Activated T-cell treated with anti-CD3 and anti-CD28 coated beads, Interleukin-2, amount 50 U/mL, for 4 hours (primary cell): Measurements from ENCODE around the gene KCNC3. TPM values are rescaled to one million over a fixed set of nuclear protein-coding genes. Genes with fewer than 3 reads are reported as not detected.

ENCODE experiments used
- ATAC-seq, 2 donors: fragments of 200-7000 bp; cut with Tn5 transposase; one replicate each; pipeline ENCODE4 v1.10.0; 2021
- DNase-seq: peaks from one replicate; pipeline ENCODE4 v3.0.0-alpha.2; 2020
- H3K27me3 Mint-ChIP-seq: one replicate; pipeline ENCODE4 v1.8.0; 2021; ENCODE audit warnings: low read depth, mixed read lengths
- H3K36me3 Mint-ChIP-seq: one replicate; pipeline ENCODE4 v1.8.0; 2022; ENCODE audit warnings: mixed read lengths; ENCODE audit not compliant: insufficient read depth
- H3K4me1 Mint-ChIP-seq: one replicate; pipeline ENCODE4 v1.8.0; 2021; ENCODE audit warnings: low read depth, mixed read lengths
- H3K4me3 Mint-ChIP-seq: one replicate; pipeline ENCODE4 v1.8.0; 2021; ENCODE audit warnings: mild to moderate bottlenecking, moderate library complexity, mixed read lengths
- H3K9me3 Mint-ChIP-seq: one replicate; pipeline ENCODE4 v1.8.0; 2021; ENCODE audit warnings: mixed read lengths
- total RNA-seq, 3 donors: library from RNA; stranded (reverse); gene quantifications; one replicate each; pipeline ENCODE4 v1.2.1, GENCODE V29; 2021

The KCNC3 gene
- total RNA-seq, 3 donors from 2014 or later: 4.1 to 5.6 (median 4.6) TPM

DNA sequence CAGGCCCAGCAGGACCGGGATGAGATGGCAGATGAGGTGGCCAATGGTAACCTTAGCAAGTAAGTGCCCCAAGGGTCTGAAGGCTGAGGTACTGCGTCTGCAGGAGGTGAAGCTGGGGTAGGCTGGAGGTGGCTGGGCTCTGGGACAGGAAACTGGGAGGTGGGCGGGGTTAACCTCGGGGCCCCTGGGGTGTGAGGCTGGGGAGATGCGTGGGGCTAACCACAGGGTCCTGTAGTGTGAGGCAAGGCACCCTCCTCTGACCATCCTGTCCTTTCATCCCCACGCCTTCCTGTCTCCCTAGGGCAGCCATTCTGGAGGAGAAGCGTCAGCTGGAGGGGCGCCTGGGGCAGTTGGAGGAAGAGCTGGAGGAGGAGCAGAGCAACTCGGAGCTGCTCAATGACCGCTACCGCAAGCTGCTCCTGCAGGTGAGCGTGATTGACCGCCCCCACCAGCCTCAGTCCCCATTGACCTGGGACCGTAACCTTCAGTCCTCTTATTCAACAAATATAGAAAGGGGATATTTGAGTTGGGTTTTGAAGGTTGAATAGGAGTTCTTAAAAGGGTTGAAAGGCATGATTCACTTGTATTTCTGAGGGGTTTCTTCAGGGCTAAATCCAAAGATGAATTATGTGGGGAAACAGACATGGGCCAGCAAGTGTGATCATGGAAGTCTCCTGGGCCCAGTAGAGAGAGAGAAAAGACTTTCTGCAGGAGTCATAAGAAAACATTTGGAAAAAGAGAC is 35.7 kb downstream of the KCNC3 start:
- peaks cover 48% of the 10 kb centered on the region for H3K27me3 Mint-ChIP-seq
- peaks cover 2% of the 10 kb centered on the region for H3K9me3 Mint-ChIP-seq
- H3K4me3 Mint-ChIP-seq: no peak overlapping the region
- H3K36me3 Mint-ChIP-seq: no peaks in the 10 kb centered on the region
- ATAC-seq: no peak
- no peaks in the 10 kb centered on the region for H3K4me1 Mint-ChIP-seq
- DNase-seq: no peak

DNA sequence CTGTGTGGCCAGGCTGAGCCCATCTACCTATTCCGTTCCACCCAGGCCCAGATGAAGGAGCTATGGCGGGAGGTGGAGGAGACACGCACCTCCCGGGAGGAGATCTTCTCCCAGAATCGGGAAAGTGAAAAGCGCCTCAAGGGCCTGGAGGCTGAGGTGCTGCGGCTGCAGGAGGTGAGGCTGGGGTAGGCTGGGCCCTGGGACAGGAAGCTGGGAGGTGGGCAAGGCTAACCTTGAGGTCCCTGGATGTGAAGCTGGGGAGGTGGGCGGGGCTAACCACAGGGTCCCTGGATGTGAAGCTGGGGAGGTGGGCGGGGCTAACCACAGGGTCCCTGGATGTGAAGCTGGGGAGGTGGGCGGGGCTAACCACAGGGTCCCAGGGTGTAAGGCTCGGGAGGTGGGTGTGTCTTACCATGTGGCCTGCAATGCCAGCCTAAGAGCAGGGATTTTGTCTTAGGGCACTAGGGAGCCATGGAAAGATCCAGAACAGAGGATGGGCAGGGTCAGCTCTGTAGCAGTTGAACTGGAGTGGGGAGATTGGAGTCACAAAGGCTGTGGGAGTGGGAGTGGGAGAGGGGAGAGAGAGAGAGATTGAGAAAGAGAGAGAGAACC is 36.9 kb downstream of the KCNC3 start:
- H3K36me3 Mint-ChIP-seq: no peaks in the 10 kb centered on the region
- H3K9me3 Mint-ChIP-seq: peaks cover 4% of the 10 kb centered on the region
- DNase-seq: no peak
- H3K4me1 Mint-ChIP-seq: no peaks in the 10 kb centered on the region
- no peak overlapping the region for H3K4me3 Mint-ChIP-seq
- ATAC-seq: no peak
- peaks cover 53% of the 10 kb centered on the region for H3K27me3 Mint-ChIP-seq

DNA sequence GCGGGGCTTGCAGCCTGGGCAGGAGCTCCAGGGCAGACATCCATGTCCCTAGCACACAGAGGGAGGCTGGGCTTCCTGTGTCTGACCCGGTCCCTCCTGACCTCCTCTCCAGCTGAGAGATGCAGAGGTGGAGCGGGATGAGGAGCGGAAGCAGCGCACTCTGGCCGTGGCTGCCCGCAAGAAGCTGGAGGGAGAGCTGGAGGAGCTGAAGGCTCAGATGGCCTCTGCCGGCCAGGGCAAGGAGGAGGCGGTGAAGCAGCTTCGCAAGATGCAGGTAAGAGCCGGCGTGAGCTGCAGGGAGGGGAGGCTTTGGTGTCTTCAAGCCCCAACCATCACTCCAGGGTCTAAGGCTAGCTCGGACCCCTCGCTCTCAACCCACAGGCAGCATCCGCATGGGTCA is 38.4 kb downstream of the KCNC3 start:
- H3K9me3 Mint-ChIP-seq: peaks cover 10% of the 10 kb centered on the region
- peaks cover 49% of the 10 kb centered on the region for H3K27me3 Mint-ChIP-seq
- no peak for ATAC-seq
- no peak overlapping the region for H3K4me3 Mint-ChIP-seq
- H3K4me1 Mint-ChIP-seq: no peaks in the 10 kb centered on the region
- no peaks in the 10 kb centered on the region for H3K36me3 Mint-ChIP-seq
- no peak for DNase-seq

DNA sequence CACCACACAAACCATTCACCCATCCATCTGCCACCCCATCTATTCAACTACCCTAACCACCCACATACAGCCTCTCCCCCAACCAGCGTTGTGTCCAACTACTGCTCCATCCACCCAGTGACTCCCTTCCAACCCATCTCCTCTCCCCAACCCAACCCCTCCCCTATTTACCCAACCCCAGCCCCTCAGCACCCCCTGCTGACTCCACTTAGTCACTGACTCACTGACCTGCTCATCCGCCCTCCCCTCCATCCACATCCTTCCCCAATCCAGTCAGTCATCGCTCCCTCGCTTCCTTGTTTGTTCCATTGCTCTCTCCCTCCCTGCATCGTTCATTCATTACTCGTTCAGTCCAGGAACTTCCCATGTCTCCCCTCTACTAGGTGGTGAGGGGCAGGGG is 39.2 kb downstream of the KCNC3 start:
- no peak for DNase-seq
- H3K4me1 Mint-ChIP-seq: no peaks in the 10 kb centered on the region
- peaks cover 18% of the 10 kb centered on the region for H3K9me3 Mint-ChIP-seq
- no peak overlapping the region for H3K4me3 Mint-ChIP-seq
- H3K36me3 Mint-ChIP-seq: no peaks in the 10 kb centered on the region
- H3K27me3 Mint-ChIP-seq: peaks cover 48% of the 10 kb centered on the region
- ATAC-seq: no peak

DNA sequence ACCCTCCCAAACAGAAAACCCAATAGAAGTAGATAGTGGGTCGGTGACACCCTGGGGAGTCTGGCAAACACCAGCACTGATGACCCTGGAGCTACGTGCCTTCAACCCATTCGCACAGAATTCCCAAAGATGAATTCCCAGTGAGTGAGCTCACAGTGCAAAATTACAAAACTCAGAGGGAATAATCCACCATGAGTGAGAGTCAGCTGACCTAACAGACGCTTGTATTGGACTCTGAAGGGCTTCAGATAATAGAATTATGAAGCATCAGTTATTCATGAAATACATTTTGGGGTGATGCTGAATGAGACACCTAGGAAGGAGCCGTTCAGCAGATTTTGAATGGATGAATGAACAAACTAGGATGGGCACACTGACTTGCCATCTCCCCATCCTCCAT is 40.2 kb downstream of the KCNC3 start:
- ATAC-seq (no peak), DNase-seq (no peak)
- no peaks in the 10 kb centered on the region for H3K36me3 Mint-ChIP-seq
- no peaks in the 10 kb centered on the region for H3K4me1 Mint-ChIP-seq
- peaks cover 19% of the 10 kb centered on the region for H3K9me3 Mint-ChIP-seq
- H3K27me3 Mint-ChIP-seq: peaks cover 49% of the 10 kb centered on the region
- no peak overlapping the region for H3K4me3 Mint-ChIP-seq

DNA sequence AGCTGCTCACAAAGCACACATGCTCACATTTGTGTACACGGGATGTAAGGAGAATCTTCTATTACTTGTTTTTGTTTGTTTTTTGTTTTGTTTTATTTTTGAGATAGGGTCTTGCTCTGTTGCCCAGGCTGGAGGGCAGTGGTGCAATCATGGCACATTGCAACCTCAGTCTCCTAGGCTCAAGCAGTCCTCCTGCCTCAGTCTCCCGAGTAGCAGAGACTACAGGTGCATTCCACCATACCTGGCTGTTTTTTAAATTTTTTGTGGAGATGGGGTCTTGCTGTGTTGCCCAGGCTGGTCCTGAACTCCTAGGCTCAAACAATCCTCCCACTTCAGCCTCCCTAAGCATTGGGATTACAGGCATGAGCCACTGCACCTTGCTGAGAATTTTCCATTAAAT is 41.8 kb downstream of the KCNC3 start:
- Mint-ChIP-seq H3K4me3 (no peak overlapping the region), H3K27me3 (peaks cover 40% of the 10 kb centered on the region), H3K9me3 (peaks cover 19% of the 10 kb centered on the region), H3K4me1 (no peaks in the 10 kb centered on the region), H3K36me3 (no peaks in the 10 kb centered on the region)
- ATAC-seq: no peak
- no peak for DNase-seq

DNA sequence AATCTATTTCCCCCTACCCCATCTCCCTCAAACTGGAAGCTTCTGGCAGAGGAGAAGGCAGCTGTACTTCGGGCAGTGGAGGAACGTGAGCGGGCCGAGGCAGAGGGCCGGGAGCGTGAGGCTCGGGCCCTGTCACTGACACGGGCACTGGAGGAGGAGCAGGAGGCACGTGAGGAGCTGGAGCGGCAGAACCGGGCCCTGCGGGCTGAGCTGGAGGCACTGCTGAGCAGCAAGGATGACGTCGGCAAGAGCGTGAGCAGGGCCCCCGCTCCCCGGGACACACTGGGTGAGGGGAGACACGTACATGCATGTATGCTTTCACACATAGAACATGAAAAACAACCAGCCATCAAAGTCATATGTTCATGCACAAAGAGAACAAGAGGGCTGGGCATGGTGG is 42.7 kb downstream of the KCNC3 start:
- Mint-ChIP-seq H3K27me3 (peaks cover 34% of the 10 kb centered on the region), H3K4me3 (no peak overlapping the region), H3K4me1 (no peaks in the 10 kb centered on the region), H3K9me3 (peaks cover 19% of the 10 kb centered on the region), H3K36me3 (no peaks in the 10 kb centered on the region)
- ATAC-seq: no peak
- no peak for DNase-seq

DNA sequence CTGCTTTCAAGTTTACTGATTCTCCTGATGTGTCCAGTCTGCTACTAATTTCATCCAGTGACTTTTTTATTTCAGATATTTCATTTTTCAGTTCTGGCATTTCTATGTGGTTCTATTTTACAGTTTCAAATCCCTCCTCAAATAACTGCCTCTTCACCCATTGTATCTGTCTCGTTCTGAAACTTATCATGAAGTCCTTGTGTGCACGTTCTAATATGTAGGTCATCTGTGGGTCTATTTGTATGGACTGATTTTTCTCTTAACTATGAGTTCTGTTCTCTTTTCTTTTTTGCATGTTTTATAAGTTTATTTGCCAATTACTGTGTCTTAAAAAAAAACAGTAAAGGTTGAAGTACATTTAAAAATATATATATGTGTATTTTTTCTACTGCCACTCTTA is 43.3 kb downstream of the KCNC3 start:
- peaks cover 19% of the 10 kb centered on the region for H3K9me3 Mint-ChIP-seq
- H3K4me3 Mint-ChIP-seq: no peak overlapping the region
- H3K27me3 Mint-ChIP-seq: peaks cover 33% of the 10 kb centered on the region
- H3K36me3 Mint-ChIP-seq: no peaks in the 10 kb centered on the region
- ATAC-seq (no peak), DNase-seq (no peak)
- H3K4me1 Mint-ChIP-seq: no peaks in the 10 kb centered on the region

DNA sequence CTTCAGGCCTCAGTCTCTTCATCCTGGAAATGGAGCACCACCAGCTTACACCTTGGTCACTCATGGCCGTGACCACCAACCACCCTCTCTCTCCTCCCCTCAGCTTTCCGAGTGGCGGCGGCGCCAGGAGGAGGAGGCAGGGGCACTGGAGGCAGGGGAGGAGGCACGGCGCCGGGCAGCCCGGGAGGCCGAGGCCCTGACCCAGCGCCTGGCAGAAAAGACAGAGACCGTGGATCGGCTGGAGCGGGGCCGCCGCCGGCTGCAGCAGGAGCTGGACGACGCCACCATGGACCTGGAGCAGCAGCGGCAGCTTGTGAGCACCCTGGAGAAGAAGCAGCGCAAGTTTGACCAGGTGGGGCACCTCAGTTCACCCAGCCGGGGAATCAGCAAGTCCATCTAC is 47.7 kb downstream of the KCNC3 start:
- ATAC-seq: no peak
- Mint-ChIP-seq H3K9me3 (peaks cover 15% of the 10 kb centered on the region), H3K36me3 (no peaks in the 10 kb centered on the region), H3K27me3 (peaks cover 13% of the 10 kb centered on the region), H3K4me1 (no peaks in the 10 kb centered on the region), H3K4me3 (no peak overlapping the region)
- DNase-seq: no peak

DNA sequence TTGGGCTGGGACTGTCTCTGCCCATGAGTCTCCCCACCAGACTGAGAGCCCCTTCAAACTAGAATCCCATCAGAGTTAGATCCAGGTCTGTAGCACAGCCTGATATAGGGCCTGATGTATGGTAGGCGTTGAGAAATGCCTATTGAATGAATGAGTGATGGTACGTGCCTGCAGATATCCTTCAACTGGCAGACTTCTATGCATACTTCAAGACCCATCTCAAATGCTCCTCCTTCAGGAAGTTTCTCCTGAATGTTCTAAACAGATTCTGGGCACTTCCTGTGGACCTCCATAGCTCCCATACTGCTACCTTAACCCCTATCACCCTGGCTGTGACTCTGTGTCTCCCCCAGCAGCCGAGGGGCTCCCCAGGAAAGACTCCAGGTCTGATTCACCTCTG is 48.2 kb downstream of the KCNC3 start:
- H3K27me3 Mint-ChIP-seq: peaks cover 17% of the 10 kb centered on the region

DNA sequence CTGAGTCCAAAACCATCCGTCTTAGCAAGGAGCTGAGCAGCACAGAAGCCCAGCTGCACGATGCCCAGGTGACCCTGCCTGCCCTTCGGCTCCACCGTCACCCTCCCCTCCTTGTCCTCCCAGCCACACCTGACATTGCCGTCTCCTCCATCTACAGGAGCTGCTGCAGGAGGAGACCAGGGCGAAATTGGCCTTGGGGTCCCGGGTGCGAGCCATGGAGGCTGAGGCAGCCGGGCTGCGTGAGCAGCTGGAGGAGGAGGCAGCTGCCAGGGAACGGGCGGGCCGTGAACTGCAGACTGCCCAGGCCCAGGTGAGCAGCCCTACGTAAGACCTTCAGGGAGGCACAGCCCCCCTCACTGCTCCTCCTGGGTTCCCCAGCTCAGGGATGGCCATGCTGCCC is 49.1 kb downstream of the KCNC3 start:
- H3K9me3 Mint-ChIP-seq: peaks cover 1% of the 10 kb centered on the region
- peaks cover 18% of the 10 kb centered on the region for H3K27me3 Mint-ChIP-seq
- no peaks in the 10 kb centered on the region for H3K36me3 Mint-ChIP-seq
- H3K4me3 Mint-ChIP-seq: no peak overlapping the region
- DNase-seq (no peak), ATAC-seq (no peak)
- H3K4me1 Mint-ChIP-seq: no peaks in the 10 kb centered on the region

More for the DNA sequence above, 48.2 kb downstream of the KCNC3 start:
- H3K9me3 Mint-ChIP-seq: peaks cover 11% of the 10 kb centered on the region
- H3K4me1 Mint-ChIP-seq: no peaks in the 10 kb centered on the region
- no peaks in the 10 kb centered on the region for H3K36me3 Mint-ChIP-seq
- ATAC-seq: no peak
- no peak for DNase-seq
- no peak overlapping the region for H3K4me3 Mint-ChIP-seq

DNA sequence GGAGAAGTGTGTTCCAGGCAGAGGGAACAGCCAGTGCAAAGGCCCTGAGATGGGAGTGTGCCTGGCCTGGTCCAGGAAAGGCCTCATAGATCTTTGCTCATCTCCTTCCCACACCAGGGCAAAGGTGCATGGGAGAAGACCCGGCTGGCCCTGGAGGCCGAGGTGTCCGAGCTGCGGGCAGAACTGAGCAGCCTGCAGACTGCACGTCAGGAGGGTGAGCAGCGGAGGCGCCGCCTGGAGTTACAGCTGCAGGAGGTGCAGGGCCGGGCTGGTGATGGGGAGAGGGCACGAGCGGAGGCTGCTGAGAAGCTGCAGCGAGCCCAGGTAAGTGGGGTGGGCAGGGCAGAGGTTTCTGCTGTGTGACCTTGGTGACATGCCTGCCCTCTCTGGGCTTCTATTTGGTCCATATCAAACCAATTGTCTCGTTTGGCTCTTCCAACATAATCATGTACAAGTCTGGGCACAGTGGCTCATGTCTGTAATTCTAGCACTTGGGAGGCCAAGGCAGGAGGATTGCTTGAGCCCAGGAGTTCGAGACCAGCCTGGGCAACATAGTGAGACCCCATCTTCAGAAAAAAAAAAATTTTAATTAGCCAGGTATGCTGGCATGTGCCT is 51.1 kb downstream of the KCNC3 start:
- no peaks in the 10 kb centered on the region for H3K4me1 Mint-ChIP-seq
- peaks cover 19% of the 10 kb centered on the region for H3K27me3 Mint-ChIP-seq
- H3K9me3 Mint-ChIP-seq: no peaks in the 10 kb centered on the region
- ATAC-seq (no peak), DNase-seq (no peak)
- no peaks in the 10 kb centered on the region for H3K36me3 Mint-ChIP-seq
- no peak overlapping the region for H3K4me3 Mint-ChIP-seq

DNA sequence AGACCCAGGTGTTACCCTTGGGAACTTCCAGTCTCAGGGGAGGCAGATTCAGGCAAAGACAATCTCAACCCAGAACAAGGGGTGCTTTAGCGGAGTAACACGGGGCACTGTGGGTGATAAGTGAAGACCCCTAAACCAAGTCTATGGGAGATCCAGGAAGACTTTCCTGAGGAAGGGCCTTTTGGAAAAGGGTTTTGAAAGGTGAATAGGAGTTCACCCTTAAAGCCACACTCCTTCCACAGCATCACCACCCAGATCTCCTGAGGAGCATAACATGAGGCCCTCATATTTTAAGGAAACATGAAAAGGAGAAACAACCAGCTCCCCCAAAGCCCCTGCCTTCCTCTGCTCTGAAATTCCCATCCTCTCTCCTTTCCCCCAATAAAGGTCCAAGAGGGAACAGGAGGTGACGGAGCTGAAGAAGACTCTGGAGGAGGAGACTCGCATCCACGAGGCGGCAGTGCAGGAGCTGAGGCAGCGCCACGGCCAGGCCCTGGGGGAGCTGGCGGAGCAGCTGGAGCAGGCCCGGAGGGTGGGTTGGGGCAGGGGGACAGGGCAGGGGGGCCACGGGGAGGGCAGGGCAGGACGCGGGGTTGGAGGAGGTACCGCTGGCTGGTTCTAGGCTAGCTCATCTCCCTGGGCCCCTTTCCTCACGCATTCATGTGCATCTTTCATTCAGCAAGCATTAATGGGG is 52.7 kb downstream of the KCNC3 start:
- Mint-ChIP-seq H3K4me1 (no peaks in the 10 kb centered on the region), H3K9me3 (no peaks in the 10 kb centered on the region), H3K27me3 (peaks cover 24% of the 10 kb centered on the region), H3K36me3 (no peaks in the 10 kb centered on the region), H3K4me3 (no peak overlapping the region)
- DNase-seq (no peak), ATAC-seq (no peak)

DNA sequence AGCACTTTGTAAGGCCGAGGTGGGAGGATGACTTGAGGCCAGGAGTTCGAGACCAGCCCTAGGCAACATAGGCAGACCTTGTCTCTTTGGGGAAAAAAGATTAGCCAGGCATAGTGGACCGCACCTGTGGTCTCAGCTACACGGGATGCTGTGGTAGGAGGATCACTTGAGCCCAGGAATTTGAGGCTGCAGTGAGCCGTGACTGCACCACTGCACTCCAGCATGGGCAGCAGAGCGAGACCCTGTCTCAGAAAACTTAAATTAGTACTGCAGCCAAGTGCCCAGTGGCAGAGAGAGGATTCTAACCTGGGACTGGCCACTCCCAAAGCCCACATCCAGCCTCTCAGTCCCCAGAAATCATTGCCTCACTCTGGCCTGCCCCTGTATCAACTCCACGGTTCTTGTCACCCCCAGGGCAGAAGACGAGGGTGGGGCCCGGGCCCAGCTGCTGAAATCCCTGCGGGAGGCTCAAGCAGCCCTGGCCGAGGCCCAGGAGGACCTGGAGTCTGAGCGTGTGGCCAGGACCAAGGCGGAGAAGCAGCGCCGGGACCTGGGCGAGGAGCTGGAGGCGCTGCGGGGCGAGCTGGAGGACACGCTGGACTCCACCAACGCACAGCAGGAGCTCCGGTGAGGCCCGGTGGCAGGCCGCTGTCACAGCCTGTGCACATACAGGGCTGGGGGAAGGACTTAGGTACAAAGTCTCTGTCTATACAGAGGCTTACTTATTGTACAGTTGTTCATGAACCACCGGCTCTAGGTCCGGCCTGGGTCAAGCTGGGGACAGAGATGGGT is 53.4 kb downstream of the KCNC3 start:
- Mint-ChIP-seq H3K27me3 (peaks cover 25% of the 10 kb centered on the region), H3K36me3 (no peaks in the 10 kb centered on the region), H3K4me1 (no peaks in the 10 kb centered on the region), H3K9me3 (no peaks in the 10 kb centered on the region), H3K4me3 (no peak overlapping the region)
- DNase-seq: no peak
- ATAC-seq: no peak
